ENCODE data around the gene GCK.

The GCK gene

DNA sequence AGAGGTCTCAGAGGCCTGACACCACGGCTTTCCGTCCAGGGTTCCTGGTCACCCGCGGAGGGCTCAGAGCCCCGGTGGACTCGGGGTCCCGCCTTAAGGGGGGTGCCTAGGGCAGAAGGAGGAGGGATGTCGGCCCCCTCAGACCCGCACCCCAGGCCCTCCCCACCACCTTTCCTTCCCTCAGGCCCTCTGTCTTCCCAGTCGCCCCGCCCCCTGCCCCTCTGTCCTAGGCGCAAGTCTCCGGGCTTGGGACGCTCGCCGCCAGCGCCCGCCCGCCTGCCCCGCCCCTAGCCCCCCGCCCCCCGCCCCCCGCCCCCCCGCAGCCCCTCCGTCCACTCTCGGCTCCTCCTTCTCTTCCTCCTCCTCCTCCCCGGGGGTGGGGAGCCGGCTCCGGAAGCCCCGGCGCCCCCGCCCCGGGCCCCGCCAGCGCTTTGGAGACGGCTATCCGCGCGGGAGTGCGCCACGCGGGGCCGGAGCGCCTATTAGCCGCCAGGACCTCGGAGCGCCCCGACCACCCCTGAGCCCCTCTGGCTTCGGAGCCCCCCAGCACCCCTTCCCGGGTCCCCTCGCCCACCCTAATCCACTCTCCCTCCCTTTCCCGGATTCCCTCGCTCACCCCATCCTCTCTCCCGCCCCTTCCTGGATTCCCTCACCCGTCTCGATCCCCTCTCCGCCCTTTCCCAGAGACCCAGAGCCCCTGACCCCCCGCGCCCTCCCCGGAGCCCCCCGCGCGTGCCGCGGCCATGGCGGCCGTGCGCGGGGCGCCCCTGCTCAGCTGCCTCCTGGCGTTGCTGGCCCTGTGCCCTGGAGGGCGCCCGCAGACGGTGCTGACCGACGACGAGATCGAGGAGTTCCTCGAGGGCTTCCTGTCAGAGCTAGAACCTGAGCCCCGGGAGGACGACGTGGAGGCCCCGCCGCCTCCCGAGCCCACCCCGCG is 85.0 kb downstream of the GCK start, which contains the start of gene AEBP1:
Gene AEBP1 (plus strand): TSS at position 423 of the 937 bp plus-strand sequence. CDS start 321 bp downstream, at position 744.
- TF ChIP-seq, protein P1, sequence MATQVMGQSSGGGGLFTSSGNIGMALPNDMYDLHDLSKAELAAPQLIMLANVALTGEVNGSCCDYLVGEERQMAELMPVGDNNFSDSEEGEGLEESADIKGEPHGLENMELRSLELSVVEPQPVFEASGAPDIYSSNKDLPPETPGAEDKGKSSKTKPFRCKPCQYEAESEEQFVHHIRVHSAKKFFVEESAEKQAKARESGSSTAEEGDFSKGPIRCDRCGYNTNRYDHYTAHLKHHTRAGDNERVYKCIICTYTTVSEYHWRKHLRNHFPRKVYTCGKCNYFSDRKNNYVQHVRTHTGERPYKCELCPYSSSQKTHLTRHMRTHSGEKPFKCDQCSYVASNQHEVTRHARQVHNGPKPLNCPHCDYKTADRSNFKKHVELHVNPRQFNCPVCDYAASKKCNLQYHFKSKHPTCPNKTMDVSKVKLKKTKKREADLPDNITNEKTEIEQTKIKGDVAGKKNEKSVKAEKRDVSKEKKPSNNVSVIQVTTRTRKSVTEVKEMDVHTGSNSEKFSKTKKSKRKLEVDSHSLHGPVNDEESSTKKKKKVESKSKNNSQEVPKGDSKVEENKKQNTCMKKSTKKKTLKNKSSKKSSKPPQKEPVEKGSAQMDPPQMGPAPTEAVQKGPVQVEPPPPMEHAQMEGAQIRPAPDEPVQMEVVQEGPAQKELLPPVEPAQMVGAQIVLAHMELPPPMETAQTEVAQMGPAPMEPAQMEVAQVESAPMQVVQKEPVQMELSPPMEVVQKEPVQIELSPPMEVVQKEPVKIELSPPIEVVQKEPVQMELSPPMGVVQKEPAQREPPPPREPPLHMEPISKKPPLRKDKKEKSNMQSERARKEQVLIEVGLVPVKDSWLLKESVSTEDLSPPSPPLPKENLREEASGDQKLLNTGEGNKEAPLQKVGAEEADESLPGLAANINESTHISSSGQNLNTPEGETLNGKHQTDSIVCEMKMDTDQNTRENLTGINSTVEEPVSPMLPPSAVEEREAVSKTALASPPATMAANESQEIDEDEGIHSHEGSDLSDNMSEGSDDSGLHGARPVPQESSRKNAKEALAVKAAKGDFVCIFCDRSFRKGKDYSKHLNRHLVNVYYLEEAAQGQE (IDR thresholded peaks at IDR 0.05; ENCODE audit: insufficient read depth in 1 of 2, low read depth in 2 of 2, low read length in 2 of 2) = no peak
- peak; percentile 46; the same call in 1 of the 2 replicates for TF ChIP-seq POLR2AphosphoS5 (IDR thresholded peaks at IDR 0.05; ENCODE audit: low read depth, low read length)

DNA sequence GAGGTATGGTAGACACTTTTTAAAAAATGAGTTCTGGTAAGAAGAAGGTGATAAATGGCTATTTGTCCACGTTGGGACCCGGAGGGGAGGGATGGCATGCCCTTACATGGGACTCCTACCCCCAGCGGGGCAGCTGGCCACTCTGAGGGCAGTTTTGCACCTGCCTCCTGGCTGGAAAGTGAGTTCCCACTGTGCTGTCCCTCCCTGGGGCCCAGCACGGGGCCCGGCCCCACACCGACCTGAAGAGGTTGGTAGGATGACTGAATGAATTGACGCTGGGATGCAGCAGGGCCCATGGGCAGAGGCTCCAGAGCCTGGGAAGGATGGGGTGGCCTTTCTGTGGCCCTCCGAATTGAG is 85.7 kb downstream of the GCK start:
- no peak for TF ChIP-seq POLR2AphosphoS5 (IDR thresholded peaks at IDR 0.05; ENCODE audit: low read depth, low read length)
- TF ChIP-seq, protein P1 (IDR thresholded peaks at IDR 0.05; ENCODE audit: insufficient read depth in 1 of 2, low read depth in 2 of 2, low read length in 2 of 2) = no peak
- TF ChIP-seq FOXP2 (optimal IDR thresholded peaks at IDR 0.05; ENCODE audit: borderline replicate concordance, extremely low read depth, extremely low read length, insufficient read depth) = no peak
- TF ChIP-seq TAF1 (IDR thresholded peaks at IDR 0.05; ENCODE audit: borderline replicate concordance, insufficient read depth, low read length) = no peak
- no peak for TF ChIP-seq SIN3A (IDR thresholded peaks at IDR 0.05; ENCODE audit: borderline replicate concordance, insufficient read depth, low read length)

DNA sequence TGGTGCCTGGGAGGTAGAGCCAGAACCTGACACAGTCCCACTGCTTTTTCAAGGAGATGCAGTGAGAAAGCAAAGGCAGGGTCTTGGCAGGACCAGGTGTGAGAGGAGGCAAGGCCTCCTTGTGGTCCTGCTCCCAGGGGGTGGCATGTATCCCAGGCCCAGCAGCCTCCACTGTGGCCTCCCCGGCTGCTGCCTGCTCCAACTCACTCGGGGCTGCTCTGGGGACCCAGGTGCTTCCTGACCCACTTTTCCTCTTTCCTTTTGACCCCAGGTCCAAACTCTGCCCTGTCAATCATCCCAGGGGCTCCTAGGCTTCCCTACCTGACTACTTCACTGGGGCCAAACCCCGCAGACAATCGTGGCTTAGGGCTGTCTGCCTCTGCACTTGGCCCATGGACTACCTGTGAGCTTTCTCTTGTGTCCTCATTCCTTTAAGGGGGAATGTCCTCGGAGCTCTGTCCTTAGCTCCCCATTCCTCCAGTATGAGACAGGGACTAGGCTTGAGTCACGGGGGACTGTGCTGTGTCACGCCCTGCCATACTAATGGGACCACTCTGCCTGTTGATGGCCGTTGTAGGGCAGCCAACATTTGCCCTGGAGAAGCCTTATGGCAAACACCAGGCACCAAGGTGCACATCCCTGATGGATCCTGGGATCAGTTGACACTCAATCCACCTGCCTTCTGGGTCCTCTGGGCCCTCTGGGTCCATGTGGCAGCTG is 86.2 kb downstream of the GCK start:
- TF ChIP-seq FOXP2 (optimal IDR thresholded peaks at IDR 0.05; ENCODE audit: borderline replicate concordance, extremely low read depth, extremely low read length, insufficient read depth) (no peak), POLR2AphosphoS5 (IDR thresholded peaks at IDR 0.05; ENCODE audit: low read depth, low read length) (no peak)
- TF ChIP-seq, protein P1 (IDR thresholded peaks at IDR 0.05; ENCODE audit: insufficient read depth in 1 of 2, low read depth in 2 of 2, low read length in 2 of 2) = no peak

DNA sequence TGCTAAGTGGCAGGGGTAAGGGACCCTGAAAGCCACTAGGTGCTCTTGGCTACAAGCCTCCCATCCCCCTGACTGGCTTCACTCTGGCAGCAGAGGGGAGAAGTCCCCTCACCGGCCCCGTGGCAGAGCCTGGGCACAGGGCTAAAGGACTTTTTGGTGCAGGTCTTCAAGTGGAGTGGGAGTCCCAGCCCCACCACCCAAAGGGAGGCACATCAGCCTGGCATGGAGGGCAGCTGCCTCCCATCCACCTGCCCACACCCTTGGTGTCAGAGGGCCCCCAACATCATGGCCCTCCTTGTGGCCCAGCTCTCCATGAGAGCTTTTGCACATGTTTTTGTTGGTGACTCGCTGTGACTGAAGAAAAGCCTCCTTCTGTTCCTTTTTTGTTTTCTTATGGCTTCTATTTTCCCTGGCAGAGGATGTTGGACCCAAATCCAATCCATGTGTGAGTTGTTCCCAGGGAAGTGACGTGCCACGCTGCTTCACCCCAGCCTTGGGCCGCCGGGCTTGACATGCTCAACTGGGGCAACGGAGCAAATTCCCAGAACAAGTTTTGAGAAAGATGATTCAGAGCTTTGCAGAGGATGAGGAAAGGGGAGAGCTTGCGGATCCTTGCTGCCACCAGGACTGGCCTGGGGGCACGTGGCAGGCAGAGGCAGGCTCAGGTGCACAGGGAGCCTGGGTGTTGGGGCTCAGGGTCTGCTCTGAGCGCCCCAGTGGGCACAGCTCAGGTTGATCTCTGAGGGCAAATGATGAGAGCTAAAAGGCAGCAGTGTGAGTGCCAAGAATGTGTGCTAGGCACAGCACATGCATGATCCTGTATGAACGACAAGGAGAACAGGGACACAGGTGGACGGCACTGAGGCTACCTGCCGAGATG is 87.0 kb downstream of the GCK start:
- TF ChIP-seq SIN3A (IDR thresholded peaks at IDR 0.05; ENCODE audit: borderline replicate concordance, insufficient read depth, low read length) = no peak
- no peak for TF ChIP-seq TAF1 (IDR thresholded peaks at IDR 0.05; ENCODE audit: borderline replicate concordance, insufficient read depth, low read length)
- TF ChIP-seq POLR2AphosphoS5 (IDR thresholded peaks at IDR 0.05; ENCODE audit: low read depth, low read length) = no peak

DNA sequence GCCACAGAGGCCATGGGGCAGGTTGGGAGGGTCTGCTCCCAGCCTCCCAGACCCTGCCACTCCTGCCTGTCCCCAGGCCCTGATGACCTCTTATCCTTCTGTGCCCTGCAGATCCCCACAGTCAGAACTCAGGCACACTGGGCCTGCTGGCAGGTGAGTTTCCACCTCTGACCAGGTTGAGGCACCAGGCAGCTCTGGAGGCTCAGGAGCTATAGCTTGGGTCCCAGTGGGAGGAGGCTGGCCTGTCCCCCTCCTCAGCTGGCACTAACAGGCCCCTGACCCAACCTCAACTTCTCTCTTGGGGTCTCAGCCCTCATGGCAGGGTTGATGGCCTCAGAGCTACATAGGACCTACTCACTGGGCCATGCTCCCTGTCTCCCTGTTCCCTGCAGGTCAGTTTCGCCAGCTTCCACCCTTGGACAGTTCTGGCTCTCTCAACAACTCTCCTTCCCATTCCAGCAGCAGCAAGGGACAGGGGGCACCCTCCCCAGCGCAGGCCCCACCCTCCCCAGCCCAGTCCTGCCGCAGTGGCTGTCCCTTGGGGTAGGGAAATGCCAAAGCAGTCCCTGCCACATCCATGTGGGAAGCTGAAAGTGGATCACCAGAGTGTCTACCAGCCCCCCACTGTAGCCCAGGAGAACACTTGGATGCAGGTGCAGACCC is 87.8 kb downstream of the GCK start:
- TF ChIP-seq SIN3A (IDR thresholded peaks at IDR 0.05; ENCODE audit: borderline replicate concordance, insufficient read depth, low read length) = no peak
- TF ChIP-seq FOXP2 (optimal IDR thresholded peaks at IDR 0.05; ENCODE audit: borderline replicate concordance, extremely low read depth, extremely low read length, insufficient read depth) = no peak
- no peak for TF ChIP-seq TAF1 (IDR thresholded peaks at IDR 0.05; ENCODE audit: borderline replicate concordance, insufficient read depth, low read length)
- TF ChIP-seq POLR2AphosphoS5 (IDR thresholded peaks at IDR 0.05; ENCODE audit: low read depth, low read length) = no peak
- TF ChIP-seq, protein P1 (IDR thresholded peaks at IDR 0.05; ENCODE audit: insufficient read depth in 1 of 2, low read depth in 2 of 2, low read length in 2 of 2) = no peak
